Keratinocyte (primary cell): ENCODE data around the gene NRG4. TPM values are rescaled to one million over a fixed set of nuclear protein-coding genes. Genes with fewer than 3 reads are reported as not detected.

ENCODE experiments used
- DNase-seq: peaks from one replicate; pipeline ENCODE4 v3.0.0-alpha.2; 2011; ENCODE audit warnings: low read depth, missing footprints, low spot score
- FAIRE-seq: peaks from 2 replicates; lab custom pipeline; 2011; peaks lifted over from hg19 to GRCh38; lab: Jason Lieb, UNC
- H2AFZ ChIP-seq: 2 replicates; pipeline ENCODE4 v1.6.0; 2012; ENCODE audit warnings: low read length, control low read depth, inconsistent platforms; ENCODE audit not compliant: control insufficient read depth
- H3K27ac ChIP-seq: 2 replicates; pipeline ENCODE4 v1.5.1; 2011; ENCODE audit warnings: low read length; ENCODE audit not compliant: control insufficient read depth, insufficient read depth
- H3K27me3 ChIP-seq: 3 replicates; pipeline ENCODE4 v1.6.0; 2011; ENCODE audit warnings: low read length; ENCODE audit not compliant: control insufficient read depth, insufficient read depth; ENCODE audit errors: extremely low read depth
- H3K36me3 ChIP-seq, 2 experiments: 2 replicates in 1 of 2; 3 replicates in 1 of 2; pipeline ENCODE4 v1.5.1; 2011; ENCODE audit warnings: low read length in 2 of 2, mild to moderate bottlenecking in 1 of 2; ENCODE audit not compliant: control insufficient read depth in 2 of 2, insufficient read depth in 2 of 2; ENCODE audit errors: extremely low read depth in 1 of 2
- H3K4me1 ChIP-seq: 3 replicates; pipeline ENCODE4 v1.5.1; 2011; ENCODE audit warnings: low read length; ENCODE audit not compliant: control insufficient read depth, insufficient read depth; ENCODE audit errors: extremely low read depth
- H3K4me2 ChIP-seq: 3 replicates; pipeline ENCODE4 v1.6.0; 2011; ENCODE audit warnings: low read depth, low read length; ENCODE audit not compliant: control insufficient read depth, insufficient read depth; ENCODE audit errors: extremely low read depth
- H3K4me3 ChIP-seq, 3 experiments: fragments of 200-600 bp in 1 of 3; sonication (generic) in 1 of 3; 2 replicates in 2 of 3; 3 replicates in 1 of 3; pipeline ENCODE4 v1.5.1; 2011 to 2016; ENCODE audit warnings: low read length in 3 of 3, mild to moderate bottlenecking in 3 of 3, control low read depth in 2 of 3, inconsistent platforms in 1 of 3, low read depth in 1 of 3, mixed read lengths in 1 of 3, mixed run types in 1 of 3, moderate library complexity in 1 of 3; ENCODE audit not compliant: control insufficient read depth in 2 of 3, insufficient read depth in 2 of 3; ENCODE audit errors: extremely low read depth in 1 of 3
- H3K79me2 ChIP-seq: 2 replicates; pipeline ENCODE4 v1.6.0; 2012; ENCODE audit warnings: low read length; ENCODE audit not compliant: control insufficient read depth, insufficient read depth
- H3K9ac ChIP-seq: 3 replicates; pipeline ENCODE4 v1.6.0; 2011; ENCODE audit warnings: low read length; ENCODE audit not compliant: control insufficient read depth, insufficient read depth; ENCODE audit errors: extremely low read depth
- H3K9me1 ChIP-seq: 3 replicates; pipeline ENCODE4 v1.6.0; 2011; ENCODE audit warnings: low read length; ENCODE audit not compliant: control insufficient read depth, insufficient read depth; ENCODE audit errors: extremely low read depth
- H3K9me3 ChIP-seq: 2 replicates; pipeline ENCODE4 v1.5.1; 2012; ENCODE audit warnings: low read depth, low read length; ENCODE audit not compliant: control insufficient read depth
- H4K20me1 ChIP-seq: 3 replicates; pipeline ENCODE4 v1.6.0; 2011; ENCODE audit warnings: low read length; ENCODE audit not compliant: control insufficient read depth, insufficient read depth; ENCODE audit errors: extremely low read depth
- EZH2 ChIP-seq: IDR thresholded peaks from one replicate; pipeline ENCODE4 v1.6.1; 2012; ENCODE audit warnings: inconsistent platforms, mild to moderate bottlenecking, low read length, moderate library complexity
- dilution Hi-C: fragments of 300-500 bp; cut with MboI; formaldehyde crosslinking; loops from one replicate; pipeline ENCODE4 v1.7.0; 2020; ENCODE audit warnings: low sequenced_read_pairs; ENCODE audit not compliant: extremely low pct_ligation_motif_present
- polyA plus RNA-seq, 5 experiments: library from polyadenylated mRNA; depleted of rRNA in 3 of 5; stranded (reverse) in 3 of 5; stranded (forward) in 1 of 5; unstranded in 1 of 5; fragments of >200 nt; gene quantifications; 1 replicate in 1 of 5; 2 replicates in 3 of 5; 3 replicates in 1 of 5; pipeline versions ENCODE4 v1.2.1 to v1.2.3, GENCODE V29; 2011 to 2012; ENCODE audit warnings: missing spikeins in 2 of 5, low read depth in 1 of 5, low replicate concordance in 1 of 5
- TF ChIP-seq, protein P1 (sequence below), 3 experiments: IDR thresholded peaks in 1 of 3; conservative IDR thresholded peaks in 1 of 3; optimal IDR thresholded peaks in 1 of 3; 2 replicates in 2 of 3; 3 replicates in 1 of 3; pipeline versions ENCODE3 to v1.5.1; 2011; ENCODE audit warnings: low read length in 3 of 3, mild to moderate bottlenecking in 3 of 3, moderate library complexity in 2 of 3, control low read depth in 1 of 3, inconsistent platforms in 1 of 3; ENCODE audit not compliant: insufficient read depth in 2 of 3; ENCODE audit errors: extremely low read depth in 1 of 3

The NRG4 gene
- polyA plus RNA-seq, 1 donor (not counting 4 experiments of a cell fraction or from before 2014, with no cell fraction given): 0.96 TPM

DNA sequence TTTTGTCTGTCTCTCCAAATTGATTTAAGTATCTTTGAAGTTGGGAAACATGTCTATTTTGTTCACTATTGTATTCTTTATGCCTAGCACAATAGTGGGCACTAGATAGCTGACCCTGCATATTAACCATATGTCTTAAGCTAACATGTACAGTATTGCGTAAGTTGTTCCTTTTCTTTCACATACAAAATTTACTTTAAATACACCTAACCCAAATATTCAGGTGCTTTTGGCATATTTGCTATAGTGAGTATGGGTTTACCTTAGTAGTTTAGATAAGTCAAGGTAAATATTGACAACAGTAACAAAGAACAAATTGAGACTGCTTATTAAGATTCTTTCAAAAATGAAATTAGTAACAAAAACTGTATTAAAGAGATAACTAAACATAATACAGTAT, 50.9 kb downstream of the NRG4 start:
- no peaks in the 10 kb centered on the region for H3K27me3 ChIP-seq
- H3K9ac ChIP-seq: no peak overlapping the region
- TF ChIP-seq EZH2: no peak
- no peak overlapping the region for H3K4me2 ChIP-seq
- H4K20me1 ChIP-seq: no peaks in the 10 kb centered on the region
- no peaks in the 10 kb centered on the region for H3K4me1 ChIP-seq
- no peak overlapping the region for H2AFZ ChIP-seq
- no peak overlapping the region for H3K4me3 ChIP-seq
- no peaks in the 10 kb centered on the region for H3K79me2 ChIP-seq
- dilution Hi-C loops: no loop called here
- H3K9me3 ChIP-seq: no peaks in the 10 kb centered on the region
- no peak for DNase-seq
- no peaks in the 10 kb centered on the region for H3K36me3 ChIP-seq
- no peak overlapping the region for H3K27ac ChIP-seq
- no peak for FAIRE-seq
- no peaks in the 10 kb centered on the region for H3K9me1 ChIP-seq

DNA sequence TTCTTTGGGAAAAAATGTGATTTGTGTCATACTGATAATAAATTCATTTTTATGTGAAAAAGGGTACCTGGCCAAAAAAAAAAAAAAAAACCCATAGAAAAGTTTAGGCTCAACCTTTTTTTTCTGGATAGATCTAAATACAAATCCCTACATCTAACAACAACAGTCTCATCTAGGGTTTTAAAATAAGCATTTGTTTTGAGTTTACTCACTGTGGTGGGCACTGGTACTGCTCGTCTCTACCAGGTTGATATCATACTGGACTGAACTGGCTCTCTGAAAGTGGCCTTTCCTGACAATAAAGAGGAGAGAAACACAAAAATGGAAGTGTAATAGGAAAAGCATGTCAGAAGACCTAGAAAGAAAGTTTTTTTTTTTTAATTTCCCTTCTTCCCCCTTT, 56.5 kb downstream of the NRG4 start:
- Histone ChIP-seq H3K36me3 (no peaks in the 10 kb centered on the region), H2AFZ (no peak overlapping the region), H3K9me3 (no peaks in the 10 kb centered on the region), H3K4me3 (no peak overlapping the region), H3K79me2 (no peaks in the 10 kb centered on the region), H3K27ac (no peak overlapping the region), H4K20me1 (no peaks in the 10 kb centered on the region), H3K9ac (no peak overlapping the region), H3K4me1 (no peaks in the 10 kb centered on the region), H3K9me1 (no peaks in the 10 kb centered on the region), H3K27me3 (no peaks in the 10 kb centered on the region), H3K4me2 (no peak overlapping the region)
- dilution Hi-C loops: no loop called here
- no peak for TF ChIP-seq EZH2
- TF ChIP-seq, protein P1, sequence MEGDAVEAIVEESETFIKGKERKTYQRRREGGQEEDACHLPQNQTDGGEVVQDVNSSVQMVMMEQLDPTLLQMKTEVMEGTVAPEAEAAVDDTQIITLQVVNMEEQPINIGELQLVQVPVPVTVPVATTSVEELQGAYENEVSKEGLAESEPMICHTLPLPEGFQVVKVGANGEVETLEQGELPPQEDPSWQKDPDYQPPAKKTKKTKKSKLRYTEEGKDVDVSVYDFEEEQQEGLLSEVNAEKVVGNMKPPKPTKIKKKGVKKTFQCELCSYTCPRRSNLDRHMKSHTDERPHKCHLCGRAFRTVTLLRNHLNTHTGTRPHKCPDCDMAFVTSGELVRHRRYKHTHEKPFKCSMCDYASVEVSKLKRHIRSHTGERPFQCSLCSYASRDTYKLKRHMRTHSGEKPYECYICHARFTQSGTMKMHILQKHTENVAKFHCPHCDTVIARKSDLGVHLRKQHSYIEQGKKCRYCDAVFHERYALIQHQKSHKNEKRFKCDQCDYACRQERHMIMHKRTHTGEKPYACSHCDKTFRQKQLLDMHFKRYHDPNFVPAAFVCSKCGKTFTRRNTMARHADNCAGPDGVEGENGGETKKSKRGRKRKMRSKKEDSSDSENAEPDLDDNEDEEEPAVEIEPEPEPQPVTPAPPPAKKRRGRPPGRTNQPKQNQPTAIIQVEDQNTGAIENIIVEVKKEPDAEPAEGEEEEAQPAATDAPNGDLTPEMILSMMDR (optimal IDR thresholded peaks at IDR 0.05 in 1 of 3, IDR thresholded peaks at IDR 0.05 in 1 of 3, conservative IDR thresholded peaks at IDR 0.05 in 1 of 3; ENCODE audit: extremely low read depth in 1 of 3, insufficient read depth in 2 of 3, low read length in 3 of 3): no peak
- FAIRE-seq (no peak), DNase-seq (no peak)

DNA sequence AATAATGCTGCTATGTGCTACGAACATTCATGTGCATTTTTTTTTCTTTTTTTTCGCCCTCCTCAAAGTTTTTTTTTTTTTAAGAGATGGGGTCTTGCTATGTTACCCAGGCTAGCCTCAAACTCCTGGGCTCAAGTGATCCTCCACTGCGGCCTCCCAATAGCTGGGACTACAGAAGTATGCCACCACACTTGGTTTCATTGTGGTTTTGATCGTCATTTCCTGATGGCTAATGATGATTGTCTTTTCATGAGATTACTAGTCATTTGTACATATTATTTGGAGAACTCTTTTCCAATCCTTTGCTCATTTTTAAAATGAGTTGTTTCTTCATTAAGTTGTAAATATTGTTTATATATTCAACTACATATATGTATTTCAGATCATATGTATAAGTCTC, 59.7 kb downstream of the NRG4 start:
- Histone ChIP-seq H3K9ac (no peak overlapping the region), H3K4me1 (peaks cover 4% of the 10 kb centered on the region), H3K27me3 (no peaks in the 10 kb centered on the region), H3K9me1 (no peaks in the 10 kb centered on the region), H3K4me2 (no peak overlapping the region), H3K36me3 (no peaks in the 10 kb centered on the region), H3K4me3 (no peak overlapping the region), H3K79me2 (no peaks in the 10 kb centered on the region), H3K9me3 (no peaks in the 10 kb centered on the region), H4K20me1 (no peaks in the 10 kb centered on the region), H3K27ac (no peak overlapping the region), H2AFZ (no peak overlapping the region)
- dilution Hi-C loops: no loop called here
- FAIRE-seq: no peak
- no peak for DNase-seq
- TF ChIP-seq, protein P1 (optimal IDR thresholded peaks at IDR 0.05 in 1 of 3, IDR thresholded peaks at IDR 0.05 in 1 of 3, conservative IDR thresholded peaks at IDR 0.05 in 1 of 3; ENCODE audit: extremely low read depth in 1 of 3, insufficient read depth in 2 of 3, low read length in 3 of 3): no peak
- no peak for TF ChIP-seq EZH2
